ENCODE results near the gene SUSD6.
"Not testable (repeated sequence)": the region's sequence is repeated elsewhere in the genome, so short reads cannot be mapped to it uniquely, and the experiment has no call there.

Gene SUSD6

DNA sequence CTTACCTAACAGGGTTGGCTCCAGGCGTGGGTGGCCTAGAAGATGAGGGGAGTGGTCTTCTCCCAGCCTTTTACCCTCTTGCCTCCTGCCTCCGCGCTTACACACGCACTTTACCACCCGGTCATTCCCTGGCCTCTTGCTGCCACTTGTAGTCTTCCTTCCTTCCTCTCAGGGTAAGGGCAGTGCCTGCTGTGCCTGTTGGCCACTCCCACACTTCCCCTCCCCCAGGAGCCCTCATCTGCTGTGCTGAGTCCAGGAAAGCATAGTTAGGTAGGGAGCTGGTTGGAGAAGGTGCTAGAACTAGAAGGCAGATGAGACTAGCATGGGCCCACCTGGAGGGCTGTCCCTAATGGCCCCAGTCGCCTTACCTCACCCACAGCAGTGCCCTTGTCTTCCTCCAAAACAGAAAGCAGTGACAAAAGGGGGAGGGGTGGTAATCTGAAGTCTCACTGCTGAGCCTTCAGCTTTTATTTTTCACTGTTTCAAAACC, 101.2 kb downstream of the SUSD6 start:
- no peak for DNase-seq (ENCODE audit: low read depth in 2 of 2)

DNA sequence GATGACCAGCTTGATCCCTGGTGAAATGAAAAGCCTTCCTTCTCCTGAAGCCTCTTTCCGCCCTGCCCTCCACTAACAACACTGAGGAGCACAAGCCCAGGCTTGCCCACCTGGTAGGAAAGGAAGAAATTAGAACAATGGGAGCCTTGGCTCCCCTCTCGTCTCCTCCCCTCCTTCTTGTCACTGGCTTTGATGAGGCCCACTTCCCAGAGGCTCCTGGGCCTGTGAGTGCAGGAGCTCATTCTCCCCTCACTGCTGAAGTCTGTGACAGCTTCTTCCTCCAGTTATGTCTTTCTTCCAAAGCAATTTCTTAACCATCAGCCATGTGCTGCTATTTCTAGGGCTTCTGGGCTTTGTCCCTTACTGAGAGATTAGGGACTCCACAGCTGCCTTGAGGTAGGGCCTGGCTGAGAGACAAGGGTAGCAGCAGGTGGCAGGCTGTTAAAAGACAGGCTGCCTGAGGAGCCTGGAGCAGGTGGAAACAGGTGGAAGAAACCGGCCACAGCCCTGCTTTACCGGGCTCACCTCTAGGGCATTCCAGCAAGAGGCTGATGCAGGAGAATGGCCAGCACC, 101.9 kb downstream of the SUSD6 start:
- DNase-seq (ENCODE audit: low read depth in 2 of 2): no peak

- no peak for DNase-seq (ENCODE audit: low read depth in 2 of 2)
These were observed 102.7 kb downstream of the SUSD6 start for GRCh38 chr14:69713993-69714679.

DNA sequence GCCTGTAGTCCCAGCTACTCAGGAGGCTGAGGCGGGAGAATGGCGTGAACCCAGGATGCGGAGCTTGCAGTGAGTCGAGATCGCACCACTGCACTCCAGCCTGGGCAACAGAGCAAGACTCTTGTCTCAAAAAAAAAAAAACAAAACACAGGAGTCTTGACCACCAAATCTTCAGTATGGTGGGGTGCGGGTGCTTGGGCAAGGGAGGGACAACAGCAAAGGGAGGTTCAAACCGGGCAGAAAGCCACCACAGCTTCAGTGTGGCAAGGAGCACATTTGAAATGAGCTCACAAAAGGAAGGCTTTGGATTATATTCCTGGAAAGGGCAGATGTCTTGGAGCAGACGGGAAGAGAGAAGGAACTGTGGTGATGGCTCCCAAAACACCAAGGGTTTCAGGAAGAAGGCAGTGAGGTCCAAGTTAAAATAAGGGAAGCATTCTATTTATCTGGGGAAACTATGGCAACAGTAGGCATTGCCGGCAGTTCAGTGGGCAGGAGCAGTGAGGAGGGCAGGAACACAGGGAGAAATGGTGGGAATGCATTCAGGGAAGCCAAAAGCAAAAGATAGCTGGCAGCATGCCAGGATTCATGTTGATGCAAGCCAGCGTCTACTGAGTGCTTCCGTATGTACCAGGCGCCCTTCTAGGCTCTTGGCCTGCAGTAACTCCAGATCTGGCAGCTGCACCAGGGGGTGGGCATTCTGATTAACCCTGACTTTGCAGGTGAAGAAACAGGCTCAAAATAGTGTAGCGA, 104.5 kb downstream of the SUSD6 start:
- DNase-seq (ENCODE audit: low read depth in 2 of 2): peak; percentile 47 to 54

- DNase-seq (ENCODE audit: low read depth in 2 of 2): peak; percentile 47 to 57
These were observed 105.2 kb downstream of the SUSD6 start for GRCh38 chr14:69716478-69717187.

DNA sequence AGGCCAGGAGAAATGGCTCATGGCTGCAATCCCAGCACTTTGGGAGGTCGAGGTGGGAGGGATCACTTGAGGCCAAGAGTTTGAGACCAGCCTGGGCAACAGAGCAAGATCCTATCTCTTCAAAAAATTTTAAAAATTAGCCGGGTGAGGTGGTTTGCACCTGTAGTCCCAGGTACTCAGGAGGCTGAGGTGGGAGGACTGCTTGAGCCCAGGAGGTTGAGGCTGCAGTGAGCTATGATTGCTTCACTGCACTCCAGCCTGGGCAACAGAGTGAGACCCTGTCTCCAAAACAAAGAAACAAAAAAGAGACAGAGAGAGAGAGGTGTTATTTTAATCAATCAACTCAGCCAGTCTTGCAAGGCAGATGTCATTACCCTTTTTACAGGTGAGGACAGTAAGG, 107.2 kb downstream of the SUSD6 start:
- not testable (repeated sequence) for DNase-seq (ENCODE audit: low read depth in 2 of 2)

DNA sequence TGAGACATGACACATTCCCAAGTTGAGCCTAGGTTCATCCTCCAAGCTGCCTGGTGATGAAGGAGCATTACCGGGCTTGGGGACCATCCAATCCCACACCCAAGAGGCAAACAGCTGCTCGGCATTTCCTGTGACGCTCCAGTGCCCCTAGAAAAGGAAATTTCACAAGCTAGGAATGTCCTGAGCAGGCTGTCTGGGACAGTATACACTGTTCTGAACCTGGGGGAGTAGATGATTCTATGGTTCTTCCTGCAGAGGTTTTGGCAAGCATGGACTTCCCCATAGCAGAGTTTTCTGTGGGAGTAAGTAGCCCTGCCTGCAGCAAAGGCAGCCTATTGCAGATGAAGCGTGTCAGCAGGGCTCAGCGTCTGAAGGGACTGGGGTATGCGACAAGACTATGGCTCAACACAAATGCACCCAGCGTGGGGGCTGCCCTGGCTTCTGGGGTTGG, 108.1 kb downstream of the SUSD6 start:
- peak; percentile 79 to 81 for DNase-seq (ENCODE audit: low read depth in 2 of 2)

DNA sequence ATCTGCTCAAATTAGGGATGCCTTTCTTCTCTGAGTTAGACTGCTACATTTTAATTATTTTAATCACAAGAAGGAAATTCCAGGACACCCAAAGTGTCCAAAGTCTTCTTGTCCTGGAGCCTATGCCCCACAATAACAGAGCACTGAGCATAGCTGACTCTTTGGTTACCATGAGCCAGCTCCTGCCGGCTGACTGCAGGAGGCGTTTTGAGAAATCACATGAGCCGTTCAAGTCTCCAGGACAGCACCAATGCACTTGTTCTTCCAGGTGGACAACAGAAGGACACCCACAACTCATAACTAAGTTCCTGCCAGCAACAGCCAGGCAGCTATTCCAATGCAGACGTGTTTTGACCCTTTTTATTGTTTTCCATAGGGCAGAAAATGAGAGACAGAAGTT, 109.5 kb downstream of the SUSD6 start:
- DNase-seq (ENCODE audit: low read depth in 2 of 2): no peak

GRCh38 chr14:69726761-69727511, 115.5 kb downstream of the SUSD6 start:
- DNase-seq (ENCODE audit: low read depth in 2 of 2): peak; percentile 32 to 38

DNA sequence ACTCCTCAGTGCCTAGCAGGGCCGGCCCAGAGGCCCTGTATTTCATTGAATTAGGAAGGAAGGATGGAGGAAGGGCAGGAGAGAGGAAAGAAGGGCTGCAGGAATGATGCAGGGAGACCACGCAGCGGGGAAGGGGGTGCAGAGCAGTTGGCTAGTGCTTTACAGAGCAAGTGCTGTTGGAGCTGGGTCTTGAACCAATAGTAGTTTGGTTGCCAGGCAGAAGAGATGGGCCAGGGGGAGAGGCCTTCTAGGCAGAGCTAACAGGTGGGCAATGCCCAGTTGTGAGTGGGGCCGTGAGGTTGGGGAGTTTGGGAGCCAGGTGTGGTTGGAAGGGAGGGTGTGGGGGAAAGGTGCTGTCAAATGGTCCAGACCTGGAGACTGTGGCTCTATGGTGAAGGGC, 116.5 kb downstream of the SUSD6 start:
- DNase-seq (ENCODE audit: low read depth in 2 of 2): no peak

GRCh38 chr14:69731919-69732598, 120.7 kb downstream of the SUSD6 start:
- DNase-seq (ENCODE audit: low read depth in 2 of 2): not testable (repeated sequence)

DNA sequence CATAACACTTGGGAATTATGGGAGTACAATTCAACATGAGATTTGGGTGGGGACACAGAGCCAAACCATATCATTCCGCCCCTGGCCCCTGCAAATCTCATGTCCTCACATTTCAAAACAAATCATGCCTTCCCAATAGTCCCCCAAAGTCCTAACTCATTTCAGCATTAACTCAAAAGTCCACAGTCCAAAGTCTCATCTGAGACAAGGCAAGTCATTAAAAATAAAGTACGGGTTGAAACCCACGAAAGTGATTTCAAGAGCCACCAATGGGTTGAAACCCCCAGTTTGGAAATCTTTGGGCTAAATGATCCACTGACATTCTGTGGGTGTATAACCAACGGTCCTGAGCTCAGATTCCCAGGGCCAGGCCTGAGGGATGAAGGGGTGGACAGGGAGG, 125.0 kb downstream of the SUSD6 start:
- DNase-seq (ENCODE audit: low read depth in 2 of 2): not testable (repeated sequence)

DNA sequence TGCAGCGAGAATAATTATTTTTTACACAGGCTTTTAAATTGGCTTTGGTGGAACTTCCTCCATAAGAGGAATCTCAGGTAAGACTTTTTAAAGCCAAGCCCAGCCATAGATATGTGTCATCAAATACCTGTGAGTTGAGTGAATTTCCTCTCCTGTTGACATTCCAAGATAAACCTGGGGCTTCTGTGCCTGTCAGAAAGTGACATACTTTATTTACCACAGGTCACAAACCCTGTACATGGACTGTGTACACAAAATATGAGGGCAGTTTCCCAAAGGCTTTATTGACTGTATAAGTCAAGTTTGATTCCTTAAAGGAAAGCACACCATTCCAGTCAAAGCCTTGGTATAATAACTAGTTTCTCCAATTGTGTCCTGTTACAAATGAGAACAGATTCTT, 129.7 kb downstream of the SUSD6 start:
- DNase-seq (ENCODE audit: low read depth in 2 of 2): no peak

DNA sequence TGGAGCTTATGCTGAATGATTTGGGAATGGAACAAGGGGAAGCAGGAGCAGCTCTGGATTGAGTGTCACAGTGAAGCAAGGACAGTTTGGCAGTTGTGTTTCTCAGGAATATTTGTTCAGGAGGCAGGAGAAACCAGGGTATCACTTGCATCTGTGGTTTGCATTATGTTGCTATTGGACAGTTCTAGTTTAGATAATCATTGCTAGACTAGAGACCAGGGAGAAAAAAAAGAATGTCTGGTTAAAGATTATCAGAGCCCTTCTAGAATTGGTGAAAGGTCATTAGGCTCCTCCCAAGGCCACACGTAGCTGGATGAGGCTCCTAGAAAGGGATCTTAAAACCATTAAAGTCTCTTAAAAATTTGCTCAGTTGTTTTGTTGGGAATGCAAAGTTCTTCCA, 138.6 kb downstream of the SUSD6 start:
- DNase-seq (ENCODE audit: low read depth in 2 of 2): no peak

DNA sequence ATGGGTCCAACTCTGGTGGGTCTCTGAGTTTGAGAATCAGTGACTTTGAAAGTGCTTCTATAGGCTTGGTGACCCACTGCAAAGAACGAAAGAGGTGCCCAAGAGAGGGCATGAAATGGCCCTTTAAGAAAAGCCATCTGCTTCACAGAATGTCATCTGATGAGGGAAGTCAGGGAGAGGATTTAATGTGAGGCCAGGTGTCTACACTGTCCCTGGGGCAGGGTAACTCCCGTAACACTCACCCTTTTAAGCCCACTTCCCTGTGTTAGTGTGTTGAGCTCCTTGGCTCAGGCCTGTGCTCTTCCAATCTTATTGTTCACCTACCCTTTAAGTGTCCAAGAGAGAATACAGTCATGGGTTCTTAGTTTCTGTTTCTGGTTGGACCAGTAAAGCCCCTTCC, 139.1 kb downstream of the SUSD6 start:
- DNase-seq (ENCODE audit: low read depth in 2 of 2): no peak

- DNase-seq (ENCODE audit: low read depth in 2 of 2): no peak
These were observed 141.4 kb downstream of the SUSD6 start for GRCh38 chr14:69752773-69753172.

GRCh38 chr14:69753860-69754259, 142.5 kb downstream of the SUSD6 start:
- DNase-seq (ENCODE audit: low read depth in 2 of 2): no peak

GRCh38 chr14:69754487-69754886, 143.1 kb downstream of the SUSD6 start:
- no peak for DNase-seq (ENCODE audit: low read depth in 2 of 2)

DNA sequence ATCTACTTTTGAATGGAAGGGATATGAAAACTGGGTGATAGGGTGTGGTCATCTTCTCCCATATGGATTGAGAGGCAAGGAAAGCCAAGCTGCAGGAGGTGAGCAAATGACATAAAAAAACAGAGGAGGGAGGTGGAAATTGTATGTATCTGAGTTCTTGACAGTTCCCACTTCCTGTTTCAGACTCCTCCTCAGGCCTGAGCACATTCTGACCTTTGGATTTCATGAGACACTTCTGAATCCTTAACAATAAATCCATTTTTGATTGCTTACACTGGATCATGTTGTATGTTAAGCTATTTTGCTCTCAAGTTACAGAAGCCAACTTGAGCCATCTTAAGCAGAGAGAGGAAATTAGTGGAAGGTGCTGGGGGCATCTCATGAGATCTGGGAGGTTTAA, 143.9 kb downstream of the SUSD6 start:
- DNase-seq (ENCODE audit: low read depth in 2 of 2): no peak

DNA sequence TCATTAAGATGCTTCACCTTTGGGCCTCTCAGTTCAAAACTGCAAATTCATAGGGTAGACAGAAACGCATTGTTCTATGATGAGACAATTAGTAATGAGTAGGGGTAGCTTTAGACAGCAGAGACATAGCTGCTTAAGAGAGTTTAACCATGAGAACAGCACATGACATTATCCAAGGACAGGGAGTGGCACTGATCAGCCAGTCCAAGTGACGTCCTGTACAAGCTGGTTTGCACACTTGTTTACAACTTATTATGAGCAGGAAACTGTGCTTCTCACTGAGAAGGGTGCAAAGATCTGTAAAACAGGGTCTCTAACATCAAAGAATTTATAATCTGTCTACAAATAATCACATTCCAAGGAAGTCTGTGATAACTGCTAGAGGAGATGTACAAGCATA, 144.4 kb downstream of the SUSD6 start:
- DNase-seq (ENCODE audit: low read depth in 2 of 2): no peak

- DNase-seq (ENCODE audit: low read depth in 2 of 2): no peak
These were observed 144.9 kb downstream of the SUSD6 start for GRCh38 chr14:69756298-69756697.
